CD4-positive, alpha-beta T cell treated with Interleukin-17A for 1 hour (primary cell): ENCODE data around the gene RNASEH2A.

Experiments used
- DNase-seq: peaks from one replicate; pipeline ENCODE4 v3.0.0-alpha.2; 2020

The RNASEH2A gene

DNA sequence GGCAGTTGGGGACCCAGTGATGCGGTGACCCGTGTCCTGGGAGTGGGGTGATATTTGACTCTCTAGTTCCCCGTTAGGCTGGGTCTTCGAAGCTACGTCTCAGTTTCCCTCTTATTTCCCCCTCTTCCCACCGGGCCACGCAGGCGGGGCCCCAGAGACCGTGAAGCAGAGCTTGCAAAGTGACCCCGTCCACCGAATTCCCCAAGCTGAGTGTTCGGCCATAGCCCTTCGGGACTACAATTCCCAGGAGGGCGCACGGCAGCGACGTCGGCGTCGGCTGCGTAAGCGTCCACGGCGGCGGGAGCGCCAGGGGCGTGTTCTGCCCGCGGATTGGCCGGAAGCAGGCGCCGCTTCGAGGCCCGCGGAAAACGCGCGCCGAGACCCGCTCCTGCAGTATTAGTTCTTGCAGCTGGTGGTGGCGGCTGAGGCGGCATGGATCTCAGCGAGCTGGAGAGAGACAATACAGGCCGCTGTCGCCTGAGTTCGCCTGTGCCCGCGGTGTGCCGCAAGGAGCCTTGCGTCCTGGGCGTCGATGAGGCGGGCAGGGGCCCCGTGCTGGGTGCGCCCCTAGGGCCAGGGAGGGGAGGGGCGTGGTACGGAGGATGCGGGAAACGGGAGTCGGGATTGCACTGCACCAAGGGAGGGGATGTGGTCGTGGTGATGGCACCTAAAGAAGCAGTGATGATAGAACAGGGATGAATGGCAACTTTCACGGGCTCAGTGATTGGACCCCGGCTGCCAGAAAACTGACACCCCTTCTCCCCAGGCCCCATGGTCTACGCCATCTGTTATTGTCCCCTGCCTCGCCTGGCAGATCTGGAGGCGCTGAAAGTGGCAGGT is at the start of gene RNASEH2A:
TSS of gene RNASEH2A (plus strand) at position 343 of the 840 bp plus-strand sequence. CDS start at position 433, 90 bp downstream.
- peak; percentile 88 for DNase-seq

GRCh38 chr19:12757544-12758274 is 48.7 kb upstream of the RNASEH2A start:
- peak; percentile 66 for DNase-seq

- DNase-seq = no peak
Measured at GRCh38 chr19:12759686-12760085, 46.7 kb upstream of the RNASEH2A start.

- DNase-seq = no peak
Measured at GRCh38 chr19:12763100-12763499, 43.3 kb upstream of the RNASEH2A start.

GRCh38 chr19:12764698-12765097 is 41.7 kb upstream of the RNASEH2A start:
- DNase-seq = no peak

- peak; percentile 85 for DNase-seq
Measured at GRCh38 chr19:12766051-12766521, 40.3 kb upstream of the RNASEH2A start.

DNA sequence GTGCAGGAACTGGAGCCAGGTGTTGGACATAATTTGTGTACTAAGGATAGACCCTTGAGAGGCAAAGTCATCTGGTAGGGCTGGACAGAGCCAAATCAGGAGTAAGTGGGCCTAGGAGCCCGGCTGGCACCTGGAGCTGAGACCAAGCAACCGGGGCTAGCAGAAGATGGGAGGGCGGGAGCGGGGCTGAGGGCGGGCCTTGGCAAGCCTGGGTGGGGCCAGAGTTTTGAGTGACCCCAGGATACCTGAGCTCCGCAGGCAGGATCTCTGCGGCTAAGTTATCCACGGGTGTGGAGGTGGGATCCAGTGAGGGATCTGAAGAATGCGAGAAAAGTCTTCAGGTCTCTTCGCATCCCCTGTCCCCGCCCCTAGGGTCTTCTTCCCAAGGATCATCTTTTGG is 39.2 kb upstream of the RNASEH2A start:
- no peak for DNase-seq

GRCh38 chr19:12767666-12768065 is 38.7 kb upstream of the RNASEH2A start:
- no peak for DNase-seq

- peak; percentile 79 for DNase-seq
Measured at GRCh38 chr19:12769689-12770088, 36.7 kb upstream of the RNASEH2A start.

DNA sequence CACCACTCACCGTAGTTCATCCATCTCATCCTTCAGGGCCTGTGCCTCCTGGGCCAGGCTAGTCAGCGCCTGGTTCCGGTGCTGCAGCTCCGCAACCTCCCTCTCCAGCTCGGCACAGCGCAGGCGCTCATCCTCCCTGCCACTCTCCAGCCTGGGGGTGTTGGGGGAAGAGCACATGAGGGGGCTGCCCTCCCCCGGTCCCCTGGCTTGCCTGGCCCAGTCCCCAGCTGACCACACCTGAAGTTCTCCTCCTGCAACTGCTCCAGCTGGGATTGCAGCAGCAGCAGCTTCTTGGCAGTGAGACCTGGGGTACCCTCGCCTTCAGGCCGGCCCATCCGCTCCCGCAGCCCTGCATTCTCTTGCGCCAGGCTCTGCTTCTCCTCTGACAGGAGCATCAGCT is 35.5 kb upstream of the RNASEH2A start:
- no peak for DNase-seq

DNA sequence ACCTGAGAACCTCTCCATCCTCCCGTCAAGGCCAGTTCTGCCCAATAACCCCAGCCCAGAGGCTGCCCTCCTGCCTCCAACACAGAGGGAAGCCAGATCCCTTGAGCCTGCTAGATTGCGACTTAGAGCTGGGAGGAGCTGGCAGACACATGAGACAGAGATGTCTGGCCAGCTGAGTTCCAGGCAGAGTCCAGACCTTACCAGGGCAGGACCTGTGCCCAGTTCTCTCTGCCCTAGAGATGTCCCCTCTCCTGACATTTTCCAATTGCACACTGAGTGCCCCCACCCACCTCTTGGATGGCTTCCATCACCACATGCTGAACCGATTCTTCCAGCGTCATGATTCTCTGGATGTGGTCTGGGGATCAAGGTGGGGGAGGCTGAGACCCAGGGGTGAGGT is 34.1 kb upstream of the RNASEH2A start:
- no peak for DNase-seq

GRCh38 chr19:12773571-12773970 is 32.8 kb upstream of the RNASEH2A start:
- DNase-seq = no peak

DNA sequence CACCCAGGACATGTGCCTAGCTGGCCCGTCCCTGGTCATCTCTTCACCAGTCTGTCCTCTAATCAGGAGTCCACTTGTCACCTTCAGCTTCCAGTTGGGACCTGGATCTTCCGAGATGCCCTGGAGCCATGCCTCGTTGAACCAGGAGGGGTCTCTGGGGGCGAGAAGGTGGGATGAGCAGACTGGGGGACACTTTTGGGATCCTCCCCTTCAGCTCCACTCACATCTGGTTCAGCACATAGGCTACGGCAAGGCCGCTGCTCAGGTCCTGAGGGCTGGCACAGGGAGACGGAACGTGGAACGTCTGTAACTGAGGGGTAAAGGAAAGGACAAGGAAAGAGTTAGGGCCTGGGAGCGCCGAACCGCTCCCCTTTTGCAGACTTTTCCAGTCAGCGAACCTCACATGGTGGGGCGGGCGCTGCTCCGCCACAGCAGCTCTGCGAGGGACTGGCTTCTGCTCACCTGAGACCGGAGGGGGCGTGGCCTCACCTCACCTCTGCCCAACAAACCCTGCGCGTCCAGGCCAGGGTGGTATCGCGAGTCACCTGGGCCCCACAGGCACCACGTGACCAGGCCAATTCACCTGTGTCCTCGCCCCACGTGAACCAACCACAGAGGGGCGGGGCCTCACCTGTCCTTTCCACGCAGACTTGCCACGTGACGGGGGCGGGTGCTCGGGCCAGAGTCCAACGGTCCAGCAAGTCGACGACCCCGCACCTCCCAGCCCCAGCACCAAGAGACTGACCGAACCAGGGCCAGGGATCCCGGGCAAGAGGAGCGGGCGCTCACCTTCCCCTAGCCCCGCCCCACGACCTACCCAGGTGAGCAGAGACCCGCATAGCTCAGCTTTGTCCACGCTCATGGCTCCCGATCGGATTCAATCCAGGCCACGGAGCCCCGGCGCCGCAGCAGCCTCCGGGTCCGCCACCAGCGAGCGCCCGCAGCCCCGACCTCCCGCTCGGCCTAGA is 31.5 kb upstream of the RNASEH2A start, which contains the start of gene HOOK2:
TSS of gene HOOK2 (minus strand) at position 965 of the 968 bp plus-strand sequence. CDS start at position 862, 103 bp downstream.
- DNase-seq = peak; percentile 71

DNA sequence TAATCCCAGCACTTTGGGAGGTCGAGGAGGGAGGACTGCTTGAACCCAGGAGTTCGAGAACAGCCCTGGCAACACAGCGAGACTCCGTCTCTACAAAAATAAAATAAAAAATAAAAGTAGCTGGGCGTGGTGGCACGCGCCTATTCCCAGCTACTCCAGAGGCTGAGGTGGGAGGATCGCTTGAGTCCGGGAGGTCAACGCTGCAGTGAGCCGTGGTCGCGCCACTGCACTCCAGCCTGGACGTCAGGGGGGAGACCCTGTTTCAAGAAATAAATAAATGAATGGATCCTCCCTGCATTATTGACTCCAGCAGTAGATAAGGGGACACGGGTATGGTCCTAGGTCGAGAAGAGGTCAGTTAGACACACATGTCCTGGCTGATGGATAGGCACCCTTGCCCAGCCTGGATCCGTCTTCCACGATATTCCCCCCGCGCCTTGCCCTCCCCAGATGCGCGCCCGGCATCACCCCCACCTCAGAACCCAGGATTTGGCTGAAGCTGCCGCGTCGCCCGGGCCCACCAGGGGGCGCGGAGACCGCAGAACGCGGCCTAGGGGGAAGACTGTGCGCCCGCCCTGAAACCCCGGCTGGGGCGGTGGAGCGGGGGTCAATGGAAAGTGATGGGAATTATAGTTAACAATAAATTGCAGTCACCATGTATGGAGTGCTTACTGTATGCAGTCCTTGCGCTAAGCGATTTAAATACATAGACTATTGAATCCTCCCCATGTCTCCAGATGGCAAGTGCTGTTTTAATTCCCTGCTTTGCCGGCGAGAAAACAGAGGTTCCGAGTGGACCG is 29.0 kb upstream of the RNASEH2A start:
- peak; percentile 83 for DNase-seq

- peak; percentile 59 for DNase-seq
Measured at GRCh38 chr19:12778017-12778904, 28.1 kb upstream of the RNASEH2A start.

DNA sequence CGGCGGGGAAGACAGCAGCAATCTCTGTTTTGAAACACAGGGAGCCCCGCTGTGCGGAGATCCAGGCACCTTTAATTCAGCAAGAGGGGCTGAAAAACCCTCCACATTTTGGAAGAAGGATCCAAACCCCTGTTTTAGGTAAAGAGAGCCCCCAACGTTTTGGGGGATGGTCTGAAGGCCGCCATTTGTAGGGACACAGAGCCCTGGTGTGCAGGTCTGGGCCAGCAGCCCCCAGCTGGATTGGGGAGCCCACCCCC is 27.6 kb upstream of the RNASEH2A start:
- no peak for DNase-seq

DNA sequence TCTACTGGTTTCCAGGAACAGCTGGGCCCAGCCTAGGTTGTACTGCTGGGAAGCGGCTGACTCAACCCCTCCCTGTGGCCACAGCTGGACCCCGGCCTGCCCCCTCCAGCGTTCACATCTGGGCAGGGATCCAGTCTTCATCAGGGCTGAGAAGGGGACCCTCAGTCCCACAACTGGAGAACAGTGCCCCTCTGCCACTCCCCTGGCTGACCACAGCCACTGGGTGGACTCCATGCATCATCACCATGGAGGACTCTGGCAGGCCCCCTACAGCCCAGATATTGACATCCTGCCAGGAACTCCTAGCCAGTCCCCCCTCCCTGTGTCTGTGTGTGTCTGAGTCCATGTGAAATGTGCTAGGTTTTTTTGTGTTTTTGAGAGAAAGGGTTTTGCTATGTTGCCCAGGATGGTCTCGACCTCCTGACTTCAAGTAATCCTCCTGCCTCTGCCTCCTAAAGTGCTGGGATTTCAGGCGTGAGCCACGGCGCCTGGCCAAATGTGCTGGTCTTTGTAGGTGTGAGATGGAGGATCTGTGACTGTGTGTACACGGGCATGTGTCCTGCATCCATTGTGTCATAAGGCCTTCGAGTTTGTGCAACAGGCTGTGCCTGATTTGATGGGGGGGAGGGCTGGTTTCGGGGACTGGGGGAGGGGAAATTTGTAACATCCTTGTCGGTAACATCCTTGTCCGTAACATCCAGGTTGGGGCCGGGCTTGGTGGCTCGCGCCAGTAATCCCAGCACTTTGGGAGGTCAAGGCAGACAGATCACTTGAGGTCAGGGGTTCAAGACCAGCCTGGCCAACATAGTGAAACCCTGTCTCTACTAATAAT is 27.0 kb upstream of the RNASEH2A start:
- no peak for DNase-seq

- DNase-seq = no peak
Measured at GRCh38 chr19:12782174-12782423, 24.3 kb upstream of the RNASEH2A start.

- peak; percentile 94 for DNase-seq
Measured at GRCh38 chr19:12782424-12783290, 23.7 kb upstream of the RNASEH2A start.
